NCI-H748 (cell line): ENCODE data around the gene ASGR2.
"Not testable (repeated sequence)": the region's sequence is repeated elsewhere in the genome, so short reads cannot be mapped to it uniquely, and the experiment has no call there.

Experiments
- DNase-seq: peaks from one replicate; lab custom pipeline; 2025; ENCODE audit not compliant: unreplicated experiment; lab: John Stamatoyannopoulos, UW

Gene ASGR2

GRCh38 chr17:7126386-7126785 lies 11.8 kb upstream of the ASGR2 start:
- not testable (repeated sequence) for DNase-seq

DNA sequence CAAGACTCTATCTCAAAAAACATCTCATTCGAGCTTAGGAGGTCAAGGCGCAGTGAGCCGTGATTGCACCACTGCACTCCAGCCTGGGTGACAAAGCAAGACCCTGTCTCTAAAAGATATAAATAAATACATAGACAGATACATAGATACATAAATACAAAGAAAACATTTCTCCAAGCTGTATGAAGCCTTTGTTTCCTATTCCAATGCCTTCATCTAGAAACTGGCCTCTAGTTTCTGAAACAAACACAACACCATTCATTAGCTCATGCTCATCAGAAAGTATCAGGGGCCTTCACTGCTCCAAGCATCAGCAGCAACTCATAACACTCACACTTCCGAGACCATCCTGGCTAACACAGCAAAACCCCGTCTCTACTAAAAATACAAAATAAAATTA lies 10.3 kb upstream of the ASGR2 start:
- DNase-seq, result no peak

DNA sequence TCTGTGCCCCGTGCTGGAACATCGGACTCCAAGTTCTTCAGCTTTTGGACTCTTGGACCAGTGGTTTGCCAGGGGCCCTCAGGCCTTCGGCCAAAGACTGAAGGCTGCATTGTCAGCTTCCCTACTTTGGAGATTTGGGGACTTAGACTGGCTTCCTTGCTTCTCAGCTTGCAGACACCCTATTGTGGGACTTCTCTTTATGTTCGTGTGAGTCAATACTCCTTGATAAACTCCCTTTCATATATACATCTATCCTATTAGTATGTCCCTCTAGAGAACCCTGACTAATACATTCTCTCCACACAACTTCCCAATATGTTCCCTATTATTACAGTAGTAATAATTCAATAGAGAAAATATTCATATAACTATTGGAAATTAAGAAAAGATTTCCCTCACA lies 9.2 kb upstream of the ASGR2 start:
- no peak for DNase-seq

DNA sequence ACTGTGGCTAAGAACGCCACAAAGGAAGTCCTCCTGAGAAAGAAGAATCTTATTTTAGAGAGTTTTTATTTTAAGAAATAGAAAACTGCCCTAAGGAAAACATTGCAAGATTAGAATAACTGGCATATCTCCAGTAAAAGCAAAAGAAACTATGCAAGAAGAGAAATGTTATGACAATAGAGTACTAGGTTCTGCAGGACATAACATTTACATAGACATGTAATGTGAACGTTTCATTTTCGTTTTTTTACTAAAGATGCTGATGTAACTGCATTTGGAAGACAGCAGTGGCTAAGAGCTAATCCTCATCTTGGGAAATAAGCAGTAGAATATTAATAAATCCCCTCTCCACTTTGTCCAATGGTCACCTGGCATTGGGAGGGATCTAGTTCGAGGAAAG lies 7.8 kb upstream of the ASGR2 start:
- no peak for DNase-seq

DNA sequence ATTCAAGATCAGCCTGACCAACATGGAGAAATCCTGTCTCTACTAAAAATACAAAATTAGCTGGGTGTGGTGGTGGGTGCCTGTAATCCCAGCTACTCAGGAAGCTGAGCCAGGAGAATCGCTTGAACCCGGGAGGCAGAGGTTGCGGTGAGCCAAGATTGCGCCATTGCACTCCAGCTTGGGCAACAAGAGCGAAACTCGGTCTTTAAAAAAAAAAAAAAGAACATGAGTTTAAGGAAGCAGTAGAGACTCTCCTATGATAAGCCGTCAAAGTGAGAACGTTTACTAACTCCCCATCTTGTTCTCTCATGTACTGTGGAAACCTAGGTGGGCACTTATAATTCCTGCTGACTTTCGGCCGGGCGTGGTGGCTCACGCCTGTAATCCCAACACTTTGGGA lies 6.0 kb upstream of the ASGR2 start:
- not testable (repeated sequence) for DNase-seq

- no peak for DNase-seq
These were observed 5.5 kb upstream of the ASGR2 start for GRCh38 chr17:7120123-7120522.

GRCh38 chr17:7119314-7119713 lies 4.7 kb upstream of the ASGR2 start:
- no peak for DNase-seq

DNA sequence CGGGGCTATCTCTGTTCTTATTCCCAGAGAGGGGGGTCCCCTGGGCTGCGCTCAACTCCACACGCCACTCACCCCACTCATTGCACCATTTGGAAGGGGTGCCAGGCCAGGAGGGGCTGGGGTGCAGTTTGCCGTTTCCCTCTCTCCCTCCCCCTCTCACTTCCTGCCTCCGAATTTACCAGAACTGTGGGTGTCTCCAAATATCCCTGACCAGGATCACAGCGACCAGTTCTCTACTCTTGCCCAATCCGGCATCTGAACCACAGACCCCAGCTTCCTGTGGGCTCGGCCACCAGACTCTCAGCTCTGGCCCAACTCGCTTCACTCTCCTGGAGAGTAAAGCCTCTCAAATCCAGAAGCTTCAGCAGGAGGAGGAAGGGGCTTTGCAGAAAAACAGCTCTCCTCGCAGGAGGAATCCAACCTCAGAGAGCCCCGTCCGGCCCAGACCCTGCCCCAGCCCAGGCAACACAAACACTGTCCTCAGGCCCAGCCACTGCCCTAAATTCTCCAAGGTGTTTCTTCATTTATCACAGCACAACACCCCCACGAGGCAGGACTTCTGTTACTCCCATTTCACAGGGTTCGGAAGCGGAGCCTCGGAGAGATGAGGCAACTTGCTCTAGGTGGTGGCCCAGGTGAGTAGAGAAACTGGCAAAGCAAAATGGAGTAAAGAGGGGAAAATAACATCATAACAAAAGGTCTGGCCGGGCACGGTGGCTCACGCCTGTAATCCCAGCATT lies 423 bp upstream of the ASGR2 start:
- no peak for DNase-seq

DNA sequence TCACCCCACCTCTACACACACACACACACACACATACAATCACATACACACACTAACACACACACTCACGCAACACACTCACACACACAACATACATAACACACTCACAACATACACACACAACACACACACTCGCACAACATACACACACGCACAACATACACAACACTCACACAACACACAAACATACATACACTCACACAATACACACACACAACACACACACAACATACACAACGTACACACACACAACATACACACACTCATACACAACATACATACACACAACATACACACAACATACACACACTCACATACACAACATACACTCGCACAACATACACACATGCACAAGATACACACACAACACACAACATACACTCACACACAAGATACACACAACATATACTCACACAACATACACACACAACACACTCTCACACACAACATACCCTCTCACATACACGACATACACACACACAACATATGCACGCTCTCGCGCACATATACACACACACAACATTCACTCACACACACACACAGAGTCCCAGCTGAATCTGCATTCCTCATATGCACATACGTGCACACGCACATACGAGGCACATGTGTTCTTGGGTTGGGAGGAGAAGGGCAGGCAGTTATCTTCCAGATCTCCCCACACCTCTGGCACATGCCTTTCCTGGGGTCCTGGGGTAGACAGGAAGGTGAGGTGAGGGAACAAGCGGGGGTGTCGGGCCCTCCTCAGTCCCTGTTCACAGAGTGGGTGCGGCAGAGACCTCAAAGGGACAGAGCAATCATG lies 1.1 kb downstream of the ASGR2 start:
- DNase-seq, result no peak

- DNase-seq, result no peak
These were observed 2.0 kb downstream of the ASGR2 start for GRCh38 chr17:7112510-7113108.

DNA sequence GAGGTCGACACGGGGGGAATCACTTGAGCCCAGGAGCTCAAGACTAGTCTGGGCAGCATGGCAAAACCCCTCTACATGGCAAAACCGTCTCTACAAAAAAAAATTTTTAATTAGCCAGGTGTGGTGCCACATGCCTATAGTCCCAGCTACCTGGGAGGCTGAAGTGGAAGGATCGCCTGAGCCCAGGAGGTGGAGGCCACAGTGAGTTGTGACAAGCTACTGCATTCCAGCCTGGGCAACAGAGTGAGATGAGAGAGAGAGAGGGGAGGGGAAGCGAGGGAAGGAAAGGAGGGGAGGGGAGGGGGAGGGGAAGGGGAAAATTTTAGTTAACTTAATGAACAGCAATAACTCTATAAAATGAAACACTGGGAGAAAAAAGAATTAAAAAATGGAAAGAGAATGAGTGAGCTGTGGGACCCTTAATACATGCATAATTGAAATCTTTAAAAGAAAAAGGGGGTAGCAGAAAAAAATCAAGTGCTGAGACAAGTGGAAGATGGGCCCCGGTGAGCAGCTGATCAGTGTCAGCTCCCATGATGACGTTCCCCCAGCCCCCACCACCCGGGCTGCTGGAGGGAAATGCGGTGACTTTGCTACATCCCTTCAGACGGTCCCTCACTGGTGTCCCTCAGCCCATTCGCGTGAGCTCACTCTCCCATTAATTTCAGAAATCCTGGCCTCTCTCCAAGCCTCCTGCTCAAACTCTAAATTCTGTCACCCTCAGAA lies 2.7 kb downstream of the ASGR2 start:
- DNase-seq, result no peak

DNA sequence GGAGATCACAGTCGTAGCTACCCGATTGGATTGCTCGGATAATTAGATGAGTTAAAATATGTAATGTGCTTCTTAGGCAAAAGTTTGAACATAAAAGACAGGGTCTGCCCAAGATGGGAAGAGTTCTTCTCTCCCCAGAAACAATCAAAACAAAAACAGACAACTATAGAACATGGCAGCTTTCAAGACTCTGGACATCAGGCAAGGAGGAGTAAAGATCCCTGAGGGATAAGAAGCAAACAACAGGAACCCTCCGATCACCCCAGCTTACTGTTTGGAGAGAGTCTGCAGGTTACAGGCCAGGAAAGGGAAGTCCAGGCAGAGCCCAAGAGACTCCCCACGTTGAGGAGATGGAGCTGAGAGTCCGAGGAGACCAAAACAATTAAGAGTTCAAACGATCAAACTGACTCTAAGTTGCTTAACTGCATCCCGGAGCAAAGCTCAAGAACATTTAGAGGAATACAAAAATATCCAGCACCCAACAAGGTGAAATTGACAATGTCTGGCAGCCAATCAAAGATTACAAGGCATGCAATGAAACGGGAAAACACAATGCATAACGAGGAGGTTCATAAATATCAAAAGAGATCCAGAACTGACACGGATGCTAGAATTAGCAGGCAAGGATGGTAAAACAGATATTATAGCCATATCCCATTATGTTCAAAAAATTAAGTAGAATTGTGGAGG lies 3.9 kb downstream of the ASGR2 start:
- DNase-seq, result no peak

DNA sequence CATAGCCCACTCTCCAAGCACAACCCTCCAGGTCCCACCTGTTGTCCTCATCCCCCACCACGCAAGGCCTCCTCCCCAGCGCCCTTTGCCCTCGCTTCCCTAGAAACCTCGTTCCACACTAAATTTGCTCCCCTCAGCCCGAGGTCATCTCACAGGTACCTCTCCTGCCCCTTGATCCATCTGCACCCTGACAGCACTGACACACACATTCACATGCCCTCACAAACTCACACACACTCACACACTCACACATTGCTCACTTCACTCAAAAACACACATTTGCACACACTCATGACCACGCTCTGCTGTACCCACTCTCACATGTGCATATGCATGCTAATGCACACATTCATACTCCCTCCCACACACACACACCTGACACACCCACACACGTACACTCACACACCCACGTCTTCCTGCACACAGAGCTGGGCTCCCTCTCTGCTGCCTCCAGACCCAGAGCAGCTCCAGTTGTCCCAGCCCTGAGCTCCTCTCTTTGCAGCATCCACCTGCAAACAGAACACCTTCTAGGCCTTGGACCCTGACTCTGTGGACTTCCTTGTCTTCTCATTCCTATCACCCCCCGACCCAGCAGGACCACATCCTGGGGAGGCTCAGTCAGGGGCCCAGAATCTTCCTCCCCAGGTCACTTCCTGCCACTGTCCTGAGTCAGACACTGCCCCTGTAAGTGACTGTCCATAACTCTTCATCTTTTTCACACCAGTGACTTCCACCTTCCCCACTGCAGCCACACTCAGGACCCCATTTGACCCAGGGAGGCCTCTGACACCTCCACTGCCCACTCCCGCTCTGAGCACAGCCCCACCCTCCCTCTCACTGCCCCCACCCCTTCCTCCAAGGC lies 4.9 kb downstream of the ASGR2 start:
- DNase-seq, result no peak

DNA sequence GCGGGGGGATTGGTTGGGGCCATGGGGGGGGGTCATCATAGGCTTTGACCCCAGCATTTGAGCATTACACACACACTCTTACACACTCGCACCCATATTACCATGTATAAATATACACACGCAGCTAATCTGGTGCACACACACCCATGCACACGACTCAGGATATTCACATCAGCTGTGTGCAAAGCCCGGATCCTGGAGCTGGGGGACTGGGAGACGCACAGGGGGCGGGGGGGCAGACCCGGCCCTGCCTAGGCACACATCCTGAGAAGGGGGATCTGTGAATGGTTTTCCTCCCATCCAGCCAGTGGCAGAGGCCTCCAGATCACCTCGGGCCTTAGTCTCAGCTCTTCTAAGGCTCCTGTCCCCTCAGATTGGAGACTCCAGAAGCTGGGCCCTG lies 5.6 kb downstream of the ASGR2 start:
- DNase-seq, result no peak

- DNase-seq, result no peak
These were observed 6.1 kb downstream of the ASGR2 start for GRCh38 chr17:7108560-7108925.

DNA sequence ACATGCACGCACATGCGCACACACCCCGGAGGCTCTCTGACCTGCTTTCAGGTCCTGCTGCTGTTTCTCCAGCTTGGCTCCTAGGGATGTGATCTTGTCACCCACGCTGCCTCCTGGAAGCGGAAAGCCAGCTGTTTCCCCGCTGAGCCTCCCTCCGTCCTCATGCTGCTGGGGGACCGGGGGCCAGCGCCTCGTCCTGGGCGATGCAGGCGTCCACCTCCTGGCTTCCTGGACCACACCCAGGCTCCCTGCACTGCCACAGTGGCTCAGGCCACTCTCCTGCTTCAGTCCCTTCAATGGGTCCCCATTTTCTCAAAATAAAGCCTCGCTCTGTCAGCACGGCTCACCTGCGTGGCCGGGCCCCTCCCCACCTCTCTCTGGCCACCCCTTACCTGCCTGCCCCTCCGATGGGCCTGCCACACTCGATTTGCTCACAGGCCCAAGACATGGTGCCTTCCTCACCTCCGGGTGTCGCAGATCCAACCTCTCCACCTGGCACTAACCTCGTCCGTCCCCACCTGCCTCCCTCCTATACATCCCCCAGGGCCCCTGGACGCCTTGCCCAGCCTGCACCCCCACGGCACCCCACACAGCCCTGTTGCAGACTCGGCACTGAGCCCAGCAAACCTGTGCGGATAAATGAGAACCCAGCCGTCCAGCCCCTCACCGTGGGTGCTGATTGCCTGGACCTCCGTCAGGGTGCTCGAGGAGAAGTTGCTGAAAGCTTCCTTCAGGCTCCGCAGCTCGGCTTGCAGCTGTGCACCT lies 6.6 kb downstream of the ASGR2 start:
- DNase-seq, result no peak

DNA sequence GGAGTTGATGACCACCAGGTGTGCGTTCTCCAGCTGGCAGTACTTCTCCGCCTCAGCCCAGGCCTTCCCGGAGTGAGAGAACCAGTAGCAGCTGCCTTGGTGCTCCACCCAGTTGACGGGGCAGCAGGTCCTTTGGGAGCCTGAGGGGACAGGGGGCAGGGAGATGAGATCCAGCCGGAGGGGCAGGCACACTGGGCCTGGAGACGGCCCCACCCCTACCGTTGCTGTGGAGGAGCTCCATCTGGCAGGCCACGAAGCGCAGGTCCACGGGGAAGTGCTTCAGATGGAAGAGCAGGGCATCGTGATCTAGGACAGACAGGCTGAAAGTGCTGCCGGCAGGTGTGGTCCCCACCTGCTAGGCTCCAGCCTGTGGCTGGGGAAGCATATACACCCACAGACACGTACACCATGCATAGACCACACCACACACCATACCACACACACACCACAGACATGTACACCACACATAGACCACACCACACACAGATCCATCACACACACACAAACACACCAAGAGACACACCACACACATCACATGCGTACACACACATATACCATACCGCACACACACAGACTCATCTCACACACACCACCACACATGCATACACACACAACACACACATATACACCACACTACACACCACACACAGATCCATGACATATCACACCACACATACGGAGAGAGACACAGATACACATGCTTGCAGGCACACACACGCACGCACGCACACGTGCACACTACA lies 7.4 kb downstream of the ASGR2 start:
- DNase-seq, result peak; percentile 96

GRCh38 chr17:7102421-7102820 lies 12.2 kb downstream of the ASGR2 start:
- DNase-seq, result no peak

DNA sequence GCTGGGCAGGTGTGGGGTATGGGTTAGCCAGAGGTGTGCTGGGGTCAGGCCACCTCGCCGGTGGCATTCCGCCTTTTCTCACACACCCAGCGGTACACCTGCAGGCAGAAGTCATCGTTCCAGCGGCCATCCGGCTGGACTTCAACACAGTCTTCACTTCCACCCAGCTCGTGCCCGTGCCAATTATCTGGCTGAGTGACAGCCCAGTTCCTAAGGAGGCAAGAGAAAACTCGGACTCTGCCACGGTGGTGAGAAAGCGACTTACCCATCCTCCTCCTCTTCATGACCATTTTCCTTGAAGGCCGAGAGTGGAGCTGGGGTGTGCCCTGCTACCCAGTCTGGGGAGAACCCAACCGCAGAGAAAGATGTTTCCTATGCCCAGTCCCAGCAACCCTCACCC lies 13.1 kb downstream of the ASGR2 start:
- DNase-seq, result no peak
